ENCODE data around the gene PTTG1IP.

DNA sequence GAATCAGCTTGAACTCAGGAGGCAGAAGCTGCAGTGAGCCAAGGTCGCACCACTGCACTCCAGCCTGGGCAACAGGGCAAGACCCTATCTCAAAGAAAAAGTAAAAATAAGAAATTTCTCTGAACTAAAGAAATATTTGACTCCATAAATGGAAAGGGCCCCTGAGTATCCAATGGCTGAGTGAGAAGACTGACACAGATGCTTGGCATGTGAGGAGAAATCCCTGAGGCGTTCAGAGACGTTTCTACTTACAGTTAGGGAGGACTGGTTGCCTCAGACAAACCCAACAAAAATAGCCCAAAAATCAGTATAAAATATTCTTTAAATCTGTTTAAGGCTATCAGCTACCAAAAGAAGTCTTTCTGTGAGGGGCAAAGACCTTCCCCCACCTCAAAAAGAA is 52.6 kb downstream of the PTTG1IP start:
- TF ChIP-seq SUZ12 (IDR thresholded peaks at IDR 0.05; ENCODE audit: extremely low read depth, insufficient read depth, insufficient read length) = no peak
- no peak for TF ChIP-seq YY1 (IDR thresholded peaks at IDR 0.05; ENCODE audit: insufficient read depth, insufficient read length)
- TF ChIP-seq ZNF274 (IDR thresholded peaks at IDR 0.05; ENCODE audit: low read depth, low read length) = no peak
